ENCODE results near the gene PREPL.

DNA sequence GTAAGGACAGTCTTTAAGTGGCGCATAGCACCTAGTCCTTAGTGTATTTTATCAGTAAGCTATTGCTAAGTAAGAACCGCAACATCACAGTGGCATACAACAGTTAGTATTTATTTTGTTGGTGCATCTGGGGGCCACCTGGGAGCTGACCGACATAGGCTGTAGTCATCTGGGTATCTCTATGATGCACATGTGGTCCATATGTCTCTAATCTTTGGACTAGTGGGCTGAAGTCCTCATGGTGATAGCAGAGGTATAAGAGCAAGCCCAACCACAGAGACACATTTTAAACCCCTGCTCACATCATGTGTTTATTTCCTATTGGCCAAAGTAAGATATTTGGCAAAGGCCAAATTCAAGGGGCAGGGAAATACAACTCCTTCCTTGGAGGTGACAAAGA lies 3.3 kb upstream of the PREPL start:
- TF ChIP-seq, protein P1, sequence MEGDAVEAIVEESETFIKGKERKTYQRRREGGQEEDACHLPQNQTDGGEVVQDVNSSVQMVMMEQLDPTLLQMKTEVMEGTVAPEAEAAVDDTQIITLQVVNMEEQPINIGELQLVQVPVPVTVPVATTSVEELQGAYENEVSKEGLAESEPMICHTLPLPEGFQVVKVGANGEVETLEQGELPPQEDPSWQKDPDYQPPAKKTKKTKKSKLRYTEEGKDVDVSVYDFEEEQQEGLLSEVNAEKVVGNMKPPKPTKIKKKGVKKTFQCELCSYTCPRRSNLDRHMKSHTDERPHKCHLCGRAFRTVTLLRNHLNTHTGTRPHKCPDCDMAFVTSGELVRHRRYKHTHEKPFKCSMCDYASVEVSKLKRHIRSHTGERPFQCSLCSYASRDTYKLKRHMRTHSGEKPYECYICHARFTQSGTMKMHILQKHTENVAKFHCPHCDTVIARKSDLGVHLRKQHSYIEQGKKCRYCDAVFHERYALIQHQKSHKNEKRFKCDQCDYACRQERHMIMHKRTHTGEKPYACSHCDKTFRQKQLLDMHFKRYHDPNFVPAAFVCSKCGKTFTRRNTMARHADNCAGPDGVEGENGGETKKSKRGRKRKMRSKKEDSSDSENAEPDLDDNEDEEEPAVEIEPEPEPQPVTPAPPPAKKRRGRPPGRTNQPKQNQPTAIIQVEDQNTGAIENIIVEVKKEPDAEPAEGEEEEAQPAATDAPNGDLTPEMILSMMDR (optimal IDR thresholded peaks at IDR 0.05 in 1 of 3, IDR thresholded peaks at IDR 0.05 in 1 of 3, conservative IDR thresholded peaks at IDR 0.05 in 1 of 3; ENCODE audit: extremely low read depth in 1 of 3, insufficient read depth in 2 of 3, low read length in 3 of 3) = no peak
- no peak for TF ChIP-seq EZH2 (IDR thresholded peaks at IDR 0.05; ENCODE audit: low read length)

Measured in keratinocyte (primary cell).